SK-N-MC (cell line): Measurements from ENCODE around the gene RUFY3.

Experiments used
- EZH2 ChIP-seq: fragments of 200-600 bp; sonication (generic); IDR thresholded peaks from one replicate; pipeline ENCODE4 v1.6.1; 2017; ENCODE audit warnings: antibody characterized with exemption
- FOXP2 ChIP-seq: optimal IDR thresholded peaks from 2 replicates; pipeline ENCODE3; 2011; ENCODE audit warnings: mild to moderate bottlenecking, moderate library complexity; ENCODE audit not compliant: insufficient read depth; ENCODE audit errors: extremely low read length, control extremely low read depth
- POLR2AphosphoS5 ChIP-seq: IDR thresholded peaks from 2 replicates; pipeline ENCODE4 v1.6.1; 2012; ENCODE audit warnings: mild to moderate bottlenecking, low read depth, low read length, borderline replicate concordance

DNA sequence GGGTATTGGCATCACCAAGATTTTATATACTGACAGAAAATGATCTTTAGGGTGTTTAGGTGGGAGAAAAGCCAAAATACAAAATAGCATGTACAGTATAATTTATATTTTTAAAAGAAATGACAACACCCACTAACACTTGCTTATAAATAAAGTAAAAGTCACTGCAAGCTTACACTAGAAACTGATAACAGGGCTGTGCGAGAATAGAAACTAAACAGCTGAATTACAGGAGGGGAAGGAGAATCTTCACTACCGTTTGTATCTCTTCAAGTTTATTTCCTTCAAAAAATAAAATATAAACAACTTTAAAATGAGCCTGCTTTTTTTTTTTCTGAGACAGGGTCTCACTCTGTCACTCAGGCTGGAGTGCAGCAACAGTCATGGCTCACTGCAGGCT is 95.1 kb downstream of the RUFY3 start:
- TF ChIP-seq POLR2AphosphoS5 (no peak; the same call in 1 of the 2 replicates), EZH2 (no peak), FOXP2 (no peak)
